Pons (tissue), 1 donor: Measurements from ENCODE around the gene CYP4F11.
"Not testable (repeated sequence)": the region's sequence is repeated elsewhere in the genome, so short reads cannot be mapped to it uniquely, and the experiment has no call there.

Experiments used
- DNase-seq: peaks from one replicate; pipeline ENCODE4 v3.0.0-alpha.2; 2016; ENCODE audit warnings: low spot score

The CYP4F11 gene, protein sequence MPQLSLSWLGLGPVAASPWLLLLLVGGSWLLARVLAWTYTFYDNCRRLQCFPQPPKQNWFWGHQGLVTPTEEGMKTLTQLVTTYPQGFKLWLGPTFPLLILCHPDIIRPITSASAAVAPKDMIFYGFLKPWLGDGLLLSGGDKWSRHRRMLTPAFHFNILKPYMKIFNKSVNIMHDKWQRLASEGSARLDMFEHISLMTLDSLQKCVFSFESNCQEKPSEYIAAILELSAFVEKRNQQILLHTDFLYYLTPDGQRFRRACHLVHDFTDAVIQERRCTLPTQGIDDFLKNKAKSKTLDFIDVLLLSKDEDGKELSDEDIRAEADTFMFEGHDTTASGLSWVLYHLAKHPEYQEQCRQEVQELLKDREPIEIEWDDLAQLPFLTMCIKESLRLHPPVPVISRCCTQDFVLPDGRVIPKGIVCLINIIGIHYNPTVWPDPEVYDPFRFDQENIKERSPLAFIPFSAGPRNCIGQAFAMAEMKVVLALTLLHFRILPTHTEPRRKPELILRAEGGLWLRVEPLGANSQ

DNA sequence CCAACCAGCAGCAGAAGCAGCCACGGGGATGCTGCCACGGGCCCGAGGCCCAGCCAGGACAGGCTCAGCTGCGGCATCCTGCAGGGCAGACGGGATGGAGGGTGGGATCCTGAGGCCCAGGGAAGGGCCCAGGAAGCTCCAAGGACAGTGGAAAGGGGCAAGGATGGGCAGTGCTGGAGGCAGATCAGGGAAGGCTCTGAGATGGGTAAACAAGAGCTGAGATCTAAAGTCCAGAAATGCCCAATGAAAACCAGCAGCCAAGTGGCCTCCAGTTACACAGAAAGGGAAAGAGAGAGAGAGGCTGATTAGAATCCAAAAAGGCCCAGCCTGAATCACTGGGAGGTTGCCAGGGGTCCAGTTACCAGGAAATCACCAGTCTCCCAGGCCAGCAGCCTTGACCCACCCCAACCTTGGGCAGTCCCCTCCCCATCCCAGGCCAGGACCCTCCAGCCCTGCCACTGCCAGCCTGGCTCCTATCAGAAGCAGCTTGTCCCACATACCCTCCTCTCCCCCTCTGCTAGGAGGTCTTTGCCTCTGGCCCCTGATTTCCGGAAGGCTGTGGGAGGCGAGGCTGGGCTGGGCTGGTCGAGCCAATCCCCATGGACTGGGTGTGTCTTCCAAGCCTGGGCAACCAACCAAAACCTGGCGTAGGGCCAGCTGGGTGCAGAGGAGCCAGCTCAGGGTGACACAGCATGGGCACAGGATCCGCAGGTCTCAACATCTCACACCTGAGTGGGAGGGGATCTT lies at the start of gene CYP4F11:
Gene CYP4F11, minus strand, starts transcription at position 198 of the 747 bp plus-strand sequence. Its CDS starts 121 bp downstream, at position 77.
- DNase-seq, result peak; percentile 32

DNA sequence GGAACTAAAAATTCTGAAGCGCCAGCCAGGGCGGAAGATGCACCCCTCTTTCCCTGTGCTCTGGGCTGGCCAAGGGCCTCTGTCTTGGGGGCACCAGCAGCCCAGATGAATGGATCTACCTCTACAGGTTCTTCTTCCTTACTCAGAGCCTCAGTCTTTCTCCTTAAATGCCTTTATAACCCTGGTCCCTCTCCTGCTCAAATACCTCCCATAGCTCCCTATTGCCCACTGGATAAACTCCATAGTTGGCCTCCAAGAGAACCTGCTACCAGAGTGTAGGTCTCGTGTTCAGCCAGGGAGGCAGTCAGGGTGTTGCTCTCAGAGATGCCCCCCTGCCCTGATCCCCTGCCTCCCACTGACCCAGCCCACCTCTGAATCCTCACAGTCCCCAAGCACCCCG lies 45.0 kb upstream of the CYP4F11 start:
- no peak for DNase-seq

DNA sequence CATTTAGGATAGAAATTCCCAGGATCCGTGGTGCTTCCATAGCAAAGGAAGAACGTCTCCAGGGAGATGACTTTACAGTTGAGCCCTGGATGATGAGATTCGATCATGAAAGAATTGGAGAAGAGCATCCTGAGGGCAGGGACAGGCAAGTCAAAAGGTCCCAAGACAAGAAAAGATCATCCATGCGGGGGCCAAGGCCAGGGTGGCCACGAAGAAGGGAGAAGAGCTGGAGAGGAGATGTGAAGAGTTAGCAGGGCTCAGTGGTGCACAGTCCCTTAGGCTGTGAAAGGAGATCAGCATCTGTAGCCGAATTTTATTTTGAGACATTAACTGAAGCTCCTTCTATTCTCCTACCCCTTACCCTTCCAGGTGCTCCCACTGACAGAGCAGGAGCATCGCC lies 43.4 kb upstream of the CYP4F11 start:
- DNase-seq, result no peak

DNA sequence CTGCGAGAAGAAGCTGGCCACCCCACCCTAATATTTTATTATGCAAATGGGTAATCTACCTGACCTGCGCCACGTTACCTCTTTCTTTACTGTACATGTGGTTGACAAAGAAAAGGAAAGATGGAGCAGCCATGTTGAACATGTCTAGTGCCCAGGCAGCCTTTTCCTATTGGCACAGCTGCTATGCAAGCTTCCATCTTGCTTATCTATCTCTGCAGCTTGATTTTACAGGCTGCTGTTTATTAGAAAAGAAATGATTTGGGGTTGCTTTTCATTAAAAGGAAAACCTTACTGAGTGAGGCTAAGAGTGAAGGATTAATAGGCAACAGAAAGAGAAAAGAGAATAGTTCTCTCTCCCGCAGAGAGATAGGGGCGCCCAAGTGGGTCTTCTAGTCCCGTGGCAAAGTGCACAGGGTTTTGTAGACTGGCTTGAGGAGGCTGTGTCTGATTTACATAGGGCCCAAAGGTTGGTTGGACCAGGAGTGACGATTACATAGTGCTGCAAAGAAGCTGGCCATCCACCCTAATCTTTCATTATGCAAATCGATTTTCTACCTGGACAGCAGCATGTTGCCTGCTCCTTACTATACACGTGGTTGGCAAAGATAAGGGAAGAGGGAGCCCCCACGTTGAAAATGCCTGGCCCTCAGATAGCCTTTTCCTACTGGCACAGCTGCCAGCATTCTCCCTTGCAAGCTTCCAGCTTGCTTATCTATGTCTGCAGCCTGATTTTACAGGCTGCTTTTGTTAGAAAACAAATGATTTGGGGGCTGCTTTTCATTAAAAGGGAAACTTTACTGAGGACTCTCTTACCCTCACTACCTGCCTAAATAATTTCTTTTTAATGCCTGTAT lies 42.7 kb upstream of the CYP4F11 start:
- no peak for DNase-seq

DNA sequence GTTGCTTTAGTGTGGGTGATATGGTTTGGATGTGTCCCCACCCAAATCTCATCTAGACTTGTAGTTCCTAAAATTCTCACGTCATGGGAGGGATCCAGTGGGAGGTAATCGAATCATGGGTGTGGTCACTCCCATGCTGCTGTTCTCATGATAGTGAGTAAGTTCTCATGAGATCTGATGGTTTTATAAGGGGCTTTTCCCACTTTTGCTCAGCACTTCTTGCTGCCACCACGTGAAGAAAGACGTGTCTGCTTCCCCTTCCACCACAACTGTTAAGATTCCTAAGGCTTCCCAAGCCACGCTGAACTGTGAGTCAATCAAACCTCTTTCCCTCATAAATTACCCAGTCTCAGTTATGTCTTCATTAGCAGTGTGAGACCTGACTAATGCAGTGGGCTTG lies 40.5 kb upstream of the CYP4F11 start:
- DNase-seq, result no peak

DNA sequence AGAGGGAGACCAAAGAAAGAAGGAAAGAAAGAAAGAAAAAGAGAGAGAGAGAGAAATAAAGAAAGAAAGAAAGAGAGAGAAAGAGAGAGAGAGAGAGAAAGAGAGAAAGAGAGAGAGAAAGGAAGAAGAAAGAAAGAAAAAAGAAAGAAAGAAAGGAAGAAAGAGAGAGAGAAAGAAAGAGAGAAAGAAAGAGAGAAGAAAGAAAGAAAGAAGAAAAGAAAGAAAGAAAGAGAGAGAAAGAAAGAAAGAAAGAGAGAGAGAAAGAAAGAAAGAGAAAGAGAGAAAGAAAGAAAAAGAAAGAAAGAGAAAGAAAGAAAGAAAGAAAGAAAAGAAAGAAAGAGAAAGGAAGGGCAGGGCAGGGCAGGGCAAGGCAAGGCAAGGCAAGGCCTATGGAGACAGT lies 37.7 kb upstream of the CYP4F11 start:
- not testable (repeated sequence) for DNase-seq

DNA sequence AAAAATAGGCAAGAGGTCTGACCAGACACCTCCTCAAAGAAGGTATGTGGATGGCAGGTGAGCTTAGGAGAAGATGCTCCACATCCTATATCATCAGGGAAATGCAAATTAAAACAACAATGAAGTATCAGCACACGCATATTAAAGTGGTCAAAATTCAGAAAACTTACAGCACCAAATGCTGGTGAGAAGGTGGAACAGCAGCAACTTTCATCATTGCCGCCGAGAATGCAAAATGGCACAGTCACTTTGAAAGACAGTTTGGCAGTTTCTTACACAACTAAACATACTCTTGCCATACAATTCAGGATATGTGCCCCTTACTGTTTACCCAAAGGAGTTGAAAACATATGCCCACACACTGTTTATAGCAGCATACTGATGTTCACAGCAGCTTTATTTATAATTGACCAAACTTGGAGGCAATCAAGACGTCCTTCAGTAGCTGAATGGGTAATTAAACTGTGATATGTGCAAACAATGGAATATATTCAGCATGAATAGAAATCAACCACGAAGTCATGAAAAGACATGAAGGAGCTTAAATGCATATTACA lies 37.0 kb upstream of the CYP4F11 start:
- no peak for DNase-seq

DNA sequence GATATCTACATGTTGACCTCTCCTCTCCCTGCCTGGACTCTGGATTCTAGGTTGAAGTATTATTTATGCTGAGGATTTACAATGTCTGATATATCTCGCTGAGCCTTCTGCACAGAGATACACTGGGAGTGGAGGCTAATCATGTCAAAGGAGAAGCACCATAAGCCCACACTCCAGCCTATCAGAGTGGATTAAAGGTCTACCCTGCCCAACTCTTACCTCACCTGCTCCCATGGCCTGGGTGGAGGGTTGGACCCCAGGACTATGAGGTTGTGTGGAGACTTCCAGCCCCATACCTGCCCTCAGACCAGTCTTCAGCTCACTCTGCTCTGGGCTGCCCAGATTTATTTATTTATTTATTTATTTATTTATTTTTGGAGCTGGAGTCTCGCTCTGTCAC lies 29.9 kb upstream of the CYP4F11 start:
- no peak for DNase-seq

DNA sequence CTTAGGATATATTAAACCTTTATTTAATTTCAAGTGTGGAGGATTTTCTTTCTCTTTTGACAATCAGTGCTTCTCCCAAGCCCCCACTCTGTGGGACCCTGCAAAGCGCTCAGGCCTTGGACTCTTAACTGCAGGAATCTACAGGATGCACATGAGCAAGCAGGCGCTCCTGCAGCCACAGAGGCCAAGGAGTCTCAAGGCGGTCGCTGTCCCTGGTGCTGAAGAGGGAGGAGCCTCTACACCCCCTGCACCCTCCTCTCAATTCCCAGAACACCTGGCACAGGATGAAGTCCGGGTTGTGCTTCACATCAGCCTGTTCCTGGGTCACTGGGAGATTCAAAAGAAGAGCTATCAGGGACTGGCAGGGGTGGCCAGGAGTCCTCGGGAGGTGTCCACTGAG lies 28.0 kb upstream of the CYP4F11 start:
- no peak for DNase-seq

DNA sequence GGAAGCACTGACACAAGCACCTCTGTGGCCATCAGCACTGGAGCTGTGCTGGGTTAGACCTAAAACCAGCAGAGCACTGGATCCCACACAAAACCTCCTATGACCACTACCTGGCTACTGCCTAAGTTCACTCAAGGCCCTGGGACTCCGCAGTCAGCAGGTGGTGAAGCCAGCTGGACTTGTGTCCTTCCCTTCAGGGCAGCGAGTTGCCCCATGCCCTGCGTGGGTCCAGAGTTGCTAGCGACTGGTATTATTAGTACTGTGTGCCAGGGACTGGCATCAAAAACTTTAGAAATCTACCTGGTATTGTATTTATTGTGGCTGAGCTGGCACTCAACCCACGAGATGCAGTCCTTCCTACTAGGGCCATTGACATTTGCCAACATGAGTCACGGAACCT lies 20.5 kb upstream of the CYP4F11 start:
- no peak for DNase-seq

DNA sequence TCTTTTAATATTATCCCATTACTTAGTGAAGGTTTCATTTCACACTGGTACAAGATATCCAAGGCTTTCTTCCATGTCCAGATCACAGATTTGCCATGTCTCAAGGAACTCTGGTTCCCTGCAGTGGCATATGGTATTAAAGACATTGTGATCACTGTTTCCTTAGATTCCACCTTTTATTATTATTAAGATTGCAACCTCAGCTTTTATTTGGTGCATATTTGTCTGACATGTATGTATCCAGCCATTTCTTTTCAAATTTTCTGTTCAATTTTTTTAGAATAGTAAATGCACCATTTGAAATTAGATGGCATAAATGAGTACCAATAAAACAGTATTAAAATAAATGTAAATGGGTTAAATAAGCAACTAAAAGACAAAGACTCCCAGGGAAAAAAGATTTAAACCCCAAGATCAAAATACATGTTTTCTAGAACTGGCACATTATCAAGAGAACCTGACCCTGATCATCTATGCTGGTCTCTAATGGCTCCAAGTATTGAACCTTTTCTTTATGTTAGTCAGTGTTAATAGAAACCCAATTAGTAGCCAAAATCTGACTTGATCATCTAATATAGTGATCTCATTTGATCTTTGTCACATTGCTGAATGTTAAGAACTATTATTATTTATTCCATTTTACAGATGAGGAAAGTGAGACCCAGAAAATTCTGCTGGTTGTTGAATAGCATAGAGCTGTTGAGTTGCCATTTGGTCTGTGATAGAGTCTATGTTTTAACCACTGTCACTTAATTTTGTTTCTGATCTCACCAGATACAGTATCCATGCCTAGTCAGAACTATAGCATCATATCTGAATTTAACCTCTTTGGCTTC lies 14.1 kb upstream of the CYP4F11 start, which contains the start of gene OR10H4:
Gene OR10H4, plus strand, starts transcription at position 786 of the 836 bp plus-strand sequence. Its CDS starts 0 bp downstream, at position 786.
- DNase-seq, result no peak

DNA sequence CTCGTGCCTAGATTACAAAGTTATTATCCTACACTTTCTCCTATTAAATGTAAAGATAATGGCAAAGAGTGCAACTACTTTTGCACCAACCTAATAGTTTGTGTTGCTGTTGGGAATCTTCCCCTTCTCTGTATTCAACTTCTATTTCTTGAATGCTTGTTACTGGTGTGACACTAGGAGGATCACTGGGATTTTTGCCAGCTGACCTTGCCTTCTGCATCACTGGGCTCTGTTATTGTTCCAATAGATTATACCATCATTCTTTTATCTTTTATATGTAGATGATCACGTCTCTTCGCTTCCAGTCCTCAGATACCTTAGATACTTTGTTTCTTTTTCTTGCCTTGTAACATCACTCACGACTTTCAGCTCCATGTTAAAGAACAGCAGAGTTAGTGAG lies 11.0 kb upstream of the CYP4F11 start:
- no peak for DNase-seq

DNA sequence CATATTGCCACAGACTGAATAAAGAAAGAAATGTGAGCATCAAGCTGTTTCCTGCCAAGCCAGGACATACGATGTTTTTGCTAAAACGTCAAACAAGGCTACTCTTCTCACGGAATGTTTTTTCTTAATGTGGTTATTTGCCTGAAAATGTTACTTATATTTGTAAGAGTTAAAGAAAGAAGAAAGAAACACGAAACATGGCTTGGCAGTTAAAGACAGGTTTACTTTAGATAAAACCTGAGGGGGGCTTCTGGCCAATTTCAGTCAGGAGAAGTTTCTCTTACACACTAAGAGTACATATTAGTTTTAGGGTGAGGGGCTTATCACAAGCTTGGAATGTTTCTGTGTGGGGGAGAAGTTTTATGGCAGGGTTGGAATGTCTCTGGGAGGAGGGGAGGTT lies 10.1 kb upstream of the CYP4F11 start:
- no peak for DNase-seq

DNA sequence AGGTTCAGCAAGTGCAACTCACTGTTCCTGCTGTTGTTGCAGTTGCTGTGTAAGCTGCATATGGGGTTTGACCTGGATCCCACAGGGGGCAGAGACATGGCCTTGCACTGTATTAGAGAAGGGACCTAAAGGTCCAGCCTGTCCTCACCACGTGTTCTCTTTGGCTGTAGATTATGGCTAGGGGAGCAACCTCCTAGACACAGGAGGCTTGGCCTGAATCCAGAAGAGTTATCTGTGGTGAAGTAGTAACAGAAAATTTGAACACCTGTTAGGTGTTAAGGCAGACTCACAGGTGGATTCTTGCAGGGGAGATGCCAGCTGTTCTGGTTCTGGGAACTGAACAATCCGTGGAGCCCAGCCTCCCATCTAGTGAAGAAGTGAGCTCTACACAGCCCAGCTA lies 3.4 kb upstream of the CYP4F11 start:
- no peak for DNase-seq

DNA sequence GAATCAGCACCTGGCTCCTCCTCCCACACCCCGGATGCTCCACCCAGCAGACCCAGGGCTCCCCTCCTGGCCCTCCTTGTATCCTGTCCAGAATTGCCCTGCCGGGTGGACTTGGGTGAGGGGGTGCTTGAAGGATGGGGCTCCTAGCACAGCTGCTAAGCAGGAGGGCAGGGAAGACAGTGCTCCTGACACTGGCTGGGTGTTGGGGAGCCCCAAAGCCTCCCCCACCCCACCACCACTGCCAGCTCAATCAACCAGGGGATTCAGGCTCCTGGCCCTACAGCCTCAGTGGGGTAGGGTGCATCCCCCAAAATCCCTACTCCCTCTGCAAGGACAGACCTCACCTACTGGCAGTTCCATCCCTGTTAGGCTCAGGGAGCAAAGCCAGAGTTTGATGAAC lies 2.6 kb upstream of the CYP4F11 start:
- DNase-seq, result no peak

DNA sequence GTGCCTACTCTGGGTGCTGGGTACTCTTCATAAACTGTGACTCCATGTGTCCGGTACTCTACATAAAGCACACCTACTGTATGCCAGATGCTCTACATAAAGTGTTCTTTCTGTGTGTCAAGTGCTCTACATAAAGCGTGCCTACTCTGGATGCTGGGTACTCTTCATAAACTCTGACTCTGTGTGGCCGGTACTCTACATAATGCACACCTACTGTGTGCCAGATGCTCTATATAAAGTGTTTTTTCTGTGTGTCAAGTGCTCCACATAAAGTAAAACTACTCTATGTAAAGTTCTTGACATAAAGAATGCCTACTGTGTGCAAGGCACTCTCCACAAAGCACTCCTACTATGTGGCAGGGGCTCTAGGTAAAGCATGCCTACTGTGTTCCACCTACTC lies 1.8 kb upstream of the CYP4F11 start:
- DNase-seq, result no peak

DNA sequence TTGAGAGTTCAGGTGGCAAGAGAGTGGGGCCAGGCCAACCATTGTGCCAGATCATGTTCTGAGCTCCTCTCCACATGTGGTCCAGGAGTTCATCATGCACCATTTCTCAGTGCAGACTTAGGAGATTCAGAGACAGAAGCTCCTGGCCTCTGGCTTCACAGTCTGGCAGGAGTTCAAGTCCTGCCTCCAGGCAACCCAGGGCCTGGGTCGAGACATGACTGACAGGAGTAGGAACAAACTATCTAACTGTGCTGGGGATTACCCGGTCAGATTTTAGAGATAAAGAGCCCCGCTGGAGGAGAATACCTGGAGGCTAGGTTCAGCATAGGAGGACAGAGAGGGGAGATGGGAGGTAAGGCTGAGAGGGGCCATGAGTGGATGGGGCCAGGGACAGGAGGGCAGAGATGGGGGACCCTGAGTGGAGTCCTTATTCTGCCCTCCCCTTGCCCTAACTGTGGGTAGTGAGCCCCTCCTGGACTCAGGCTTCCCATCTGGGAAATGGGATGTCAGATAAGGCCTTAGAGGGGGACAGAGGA lies 906 bp upstream of the CYP4F11 start:
- peak; percentile 1 for DNase-seq

DNA sequence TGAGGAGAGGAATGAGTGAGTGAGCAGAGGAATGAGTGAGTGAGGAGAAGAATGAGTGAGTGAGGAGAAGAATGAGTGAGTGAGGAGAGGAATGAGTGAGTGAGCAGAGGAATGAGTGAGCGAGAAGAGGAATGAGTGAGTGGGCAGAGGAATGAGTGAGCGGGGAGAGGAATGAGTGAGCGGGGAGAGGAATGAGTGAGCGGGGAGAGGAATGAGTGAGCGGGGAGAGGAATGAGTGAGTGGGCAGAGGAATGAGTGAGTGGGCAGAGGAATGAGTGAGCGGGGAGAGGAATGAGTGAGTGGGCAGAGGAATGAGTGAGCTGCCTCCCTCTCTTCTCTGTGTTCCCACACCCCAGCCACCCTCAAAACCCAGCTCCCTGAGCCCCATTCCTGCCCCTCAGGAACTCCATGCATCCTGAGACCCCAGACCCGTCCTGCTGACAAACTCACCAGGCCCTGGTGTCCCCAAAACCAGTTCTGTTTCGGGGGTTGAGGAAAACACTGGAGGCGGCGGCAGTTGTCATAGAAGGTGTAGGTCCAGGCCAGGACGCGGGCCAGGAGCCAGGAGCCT lies 483 bp downstream of the CYP4F11 start:
- not testable (repeated sequence) for DNase-seq

DNA sequence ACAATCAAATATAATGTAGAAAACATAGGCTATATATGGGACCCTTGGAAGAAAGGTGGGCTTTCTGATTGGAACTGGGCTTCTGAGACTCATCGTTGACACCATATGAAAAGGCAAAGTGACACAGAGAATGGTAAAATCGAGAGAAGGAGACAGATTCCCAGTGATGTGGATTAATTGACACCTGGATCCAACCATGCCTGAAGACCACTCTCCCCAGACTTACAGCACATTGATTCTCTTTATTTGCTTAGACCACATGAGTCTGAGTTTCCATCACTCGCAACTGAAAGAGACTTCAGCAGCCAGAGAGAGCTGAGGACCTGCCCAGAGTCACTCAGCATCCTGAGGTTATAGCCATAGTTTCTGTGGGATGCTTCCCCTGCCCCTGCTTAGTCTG lies 6.0 kb downstream of the CYP4F11 start:
- no peak for DNase-seq

DNA sequence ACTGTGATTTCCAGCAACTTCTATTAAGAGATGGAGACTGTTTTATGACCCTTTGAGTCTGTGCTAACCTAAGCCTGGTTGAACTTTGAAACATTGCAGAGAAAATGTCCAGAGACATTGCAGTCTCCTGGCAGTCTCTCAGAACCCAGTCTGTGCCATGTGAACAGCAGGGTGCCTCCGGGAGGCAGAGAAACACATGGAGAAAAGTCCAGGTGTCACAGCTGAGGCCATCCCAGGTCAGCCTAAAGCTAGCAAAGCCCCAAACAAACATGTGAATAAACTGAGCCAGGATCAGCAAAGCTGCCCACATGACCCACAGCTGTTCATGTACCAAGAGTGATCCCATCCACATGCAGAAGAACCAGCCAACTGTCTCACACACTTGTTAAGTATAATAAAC lies 7.8 kb downstream of the CYP4F11 start:
- no peak for DNase-seq
